Psoas muscle (tissue), 8 donors: Measurements from ENCODE around the gene DIP2C. TPM values are rescaled to one million over a fixed set of nuclear protein-coding genes. Genes with fewer than 3 reads are reported as not detected.
A peak's percentile ranks its signal among the peaks of the same experiment; 100 is the strongest.

Experiments used
- ATAC-seq, 4 donors: fragments of 200-7000 bp; cut with Tn5 transposase; one replicate each; pipeline ENCODE4 v1.9.1; 2020; ENCODE audit warnings: moderate library complexity in 3 of 4, mild to moderate bottlenecking in 2 of 4
- DNase-seq, 2 donors: peaks; one replicate each; pipeline ENCODE4 v3.0.0-alpha.2; 2020
- H3K27ac ChIP-seq: fragments of 200-600 bp; one replicate; pipeline ENCODE4 v1.8.0; 2022
- H3K27me3 ChIP-seq, 3 donors: fragments of 200-600 bp in 1 of 3; one replicate each; pipeline versions ENCODE4 v1.6.1 to v1.8.0; 2013 to 2022; ENCODE audit warnings: low read length in 2 of 3, mild to moderate bottlenecking in 2 of 3, moderate library complexity in 1 of 3; ENCODE audit not compliant: insufficient read depth in 3 of 3
- H3K36me3 ChIP-seq, 2 donors: fragments of 200-600 bp in 1 of 2; one replicate each; pipeline versions ENCODE4 v1.6.1 to v1.8.0; 2013 to 2022; ENCODE audit warnings: low read depth in 1 of 2, mild to moderate bottlenecking in 1 of 2, moderate library complexity in 1 of 2; ENCODE audit not compliant: insufficient read depth in 1 of 2
- H3K4me1 ChIP-seq: fragments of 200-600 bp; one replicate; pipeline ENCODE4 v1.8.0; 2022
- H3K4me3 ChIP-seq: fragments of 200-600 bp; one replicate; pipeline ENCODE4 v1.8.0; 2022; ENCODE audit warnings: mild to moderate bottlenecking
- H3K9me3 ChIP-seq: fragments of 200-600 bp; one replicate; pipeline ENCODE4 v1.8.0; 2022
- CTCF ChIP-seq: fragments of 200-600 bp; IDR thresholded peaks from one replicate; pipeline ENCODE4 v1.8.0; 2022; ENCODE audit warnings: antibody characterized with exemption
- WGBS, 3 donors: extraction: QIAGEN DNeasy Blood & Tissue Kit; methylation state at CpG; one replicate each; pipeline versions ENCODE4 v1.1.6 to v1.1.7; 2013; 5-methylcytosine and 5-hydroxymethylcytosine counted together
- intact Hi-C, 2 donors: fragments of 100-400 bp; cut with DNase I; formaldehyde crosslinking; loops; one replicate each; pipeline versions ENCODE4 v1.11.0 to v1.14.2; 2022
- polyA plus RNA-seq, 3 donors: library from polyadenylated mRNA; stranded (reverse); fragments of 200-250 nt; gene quantifications; one replicate each; pipeline ENCODE4 v1.2.3, GENCODE V29; 2013
- total RNA-seq, 4 donors: library from RNA; stranded (reverse); fragmentation: NEBNext Ultra II Directional in 2 of 4; extraction: Animal tissue kit (Norgen Biotek cat#: 25700) in 2 of 4; gene quantifications; one replicate each; pipeline versions ENCODE4 v1.2.1 to v1.2.4, GENCODE V29; 2021 to 2023
- donor health status: healthy with polysubstance abuse.
- donor health status: DM: no; HTN: no; CAD: no; lungs with moderate emphysema.
- donor health status: Bipolar disorder and iron deficiency.
- donor health status: healthy.
- donor health status: DM: yes; HTN: yes; CAD: no.
- donor health status: DM: no; HTN: no; CAD: no.
- donor health status: DM: no; HTN: no; CAD: no.
- donor health status: DM: yes; HTN: yes; CAD: no.

Gene DIP2C
- total and polyA plus RNA-seq, 7 donors, result 7.7 to 32.0 (median 25.0) TPM

DNA sequence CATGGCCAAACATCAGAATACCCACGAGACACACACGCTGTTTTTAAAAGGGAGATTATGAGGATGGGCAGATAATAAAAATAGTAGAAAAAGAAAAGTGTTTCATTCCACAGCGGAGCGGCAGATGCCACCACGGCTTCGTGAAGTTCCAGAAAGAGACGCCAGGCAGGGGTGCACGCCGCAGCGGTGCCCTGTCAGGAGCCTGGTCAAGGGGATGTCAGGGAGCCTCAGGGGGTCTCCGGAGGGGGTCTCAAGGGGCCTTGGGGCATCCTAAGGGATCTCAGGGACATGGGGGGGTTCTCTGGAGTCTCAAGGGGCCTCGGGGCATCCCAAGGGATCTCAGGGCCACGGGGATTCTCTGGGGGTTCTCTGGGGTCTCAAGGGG is 300.8 kb downstream of the DIP2C start:
- no peak overlapping the region for H3K27ac ChIP-seq
- H3K9me3 ChIP-seq, result no peaks in the 10 kb centered on the region
- no peak for TF ChIP-seq CTCF
- peaks cover 7% of the 10 kb centered on the region for H3K4me1 ChIP-seq
- ATAC-seq (no peak), DNase-seq (no peak)
- no peaks in the 10 kb centered on the region for H3K27me3 ChIP-seq
- 90 to 95% (median 93%) methylated on average over 13 of the region's 13 CpGs for WGBS, 3 donors
- H3K36me3 ChIP-seq, result peaks cover 3 to 51% of the 10 kb centered on the region in 2 donors
- H3K4me3 ChIP-seq, result no peak overlapping the region
- intact Hi-C loops, result no loop called here

DNA sequence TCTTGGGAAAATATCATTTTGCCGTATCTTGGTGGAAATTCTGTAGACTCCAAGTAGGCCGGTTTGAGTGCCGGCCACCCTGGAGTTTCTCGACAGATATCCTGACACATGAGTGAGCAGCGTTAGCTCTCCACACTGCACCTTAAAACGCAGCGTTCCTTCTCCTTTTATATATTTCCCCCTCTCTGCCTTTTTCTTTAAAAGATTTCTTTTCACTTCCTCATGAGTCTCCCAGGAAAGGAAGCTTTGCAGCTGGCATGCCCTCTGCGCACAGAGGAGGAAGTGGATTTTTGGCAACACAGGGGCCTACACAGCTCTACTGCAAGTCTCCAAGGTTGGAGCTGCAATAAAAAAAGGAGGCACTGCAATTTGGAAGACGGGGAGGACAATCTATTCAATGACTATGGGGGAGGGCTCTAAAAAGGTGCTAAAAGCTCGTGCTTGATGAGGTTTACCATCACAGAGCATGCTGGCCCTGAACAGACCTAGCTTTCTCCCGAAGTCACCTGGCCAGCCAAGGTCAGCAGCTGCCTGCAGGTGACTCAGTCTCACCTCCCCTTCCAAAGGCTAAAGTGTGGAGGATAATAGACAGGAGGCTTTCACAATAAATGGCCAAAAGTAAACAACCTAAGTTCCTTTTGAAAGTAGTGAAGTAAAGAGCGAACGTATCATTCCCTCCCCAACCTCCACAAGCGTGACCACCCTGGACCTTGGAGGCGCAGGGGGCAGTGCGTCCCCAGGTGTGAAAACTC is 301.4 kb downstream of the DIP2C start:
- no peak for DNase-seq
- intact Hi-C loops, result no loop called here
- TF ChIP-seq CTCF, result no peak
- Histone ChIP-seq H3K27ac (no peak overlapping the region), H3K9me3 (no peaks in the 10 kb centered on the region), H3K4me1 (peaks cover 7% of the 10 kb centered on the region), H3K4me3 (no peak overlapping the region), H3K27me3 (no peaks in the 10 kb centered on the region), H3K36me3 (peaks cover 3 to 56% of the 10 kb centered on the region in 2 donors)
- ATAC-seq, result no peak
- WGBS, 3 donors, result 84 to 89% (median 88%) methylated on average over 16 of the region's 16 CpGs

DNA sequence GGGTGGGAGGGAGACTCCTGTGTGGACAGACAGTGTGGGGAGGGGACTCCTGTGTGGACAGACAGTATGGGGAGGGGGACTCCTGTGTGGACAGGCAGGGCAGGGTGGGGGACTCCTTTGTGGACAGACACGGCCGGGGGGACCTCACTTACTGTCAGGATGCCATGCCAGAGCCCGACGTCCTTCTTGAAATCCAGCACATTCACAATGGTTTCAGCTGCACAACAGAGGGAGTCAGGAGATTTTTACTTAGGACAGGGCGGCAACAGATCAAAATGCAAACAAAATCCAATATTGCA is 301.9 kb downstream of the DIP2C start:
- peaks cover 3 to 62% of the 10 kb centered on the region in 2 donors for H3K36me3 ChIP-seq
- intact Hi-C loops, result no loop called here
- H3K27me3 ChIP-seq, result no peaks in the 10 kb centered on the region
- ATAC-seq (no peak), DNase-seq (no peak)
- WGBS, 3 donors, result 88 to 93% (median 92%) methylated on average over 5 of the region's 5 CpGs
- peaks cover 7% of the 10 kb centered on the region for H3K4me1 ChIP-seq
- no peak for TF ChIP-seq CTCF
- no peak overlapping the region for H3K4me3 ChIP-seq
- H3K9me3 ChIP-seq, result no peaks in the 10 kb centered on the region
- H3K27ac ChIP-seq, result no peak overlapping the region

GRCh38 chr10:386771-387592 is 302.5 kb downstream of the DIP2C start:
- TF ChIP-seq CTCF, result no peak
- ATAC-seq (no peak), DNase-seq (peak in 1 of 2 donors; percentile 43)
- Histone ChIP-seq H3K27ac (no peak overlapping the region), H3K9me3 (no peaks in the 10 kb centered on the region), H3K36me3 (peaks cover 3 to 67% of the 10 kb centered on the region in 2 donors), H3K4me1 (peaks cover 7% of the 10 kb centered on the region), H3K27me3 (no peaks in the 10 kb centered on the region), H3K4me3 (no peak overlapping the region)
- 86 to 90% (median 88%) methylated on average over 27 of the region's 27 CpGs for WGBS, 3 donors
- intact Hi-C loops, result no loop called here
